Activated B cell treated with CpG ODN at 0.5 μM for 24 hours (primary cell): ENCODE measurements around the gene UTY. TPM values are rescaled to one million over a fixed set of nuclear protein-coding genes. Genes with fewer than 3 reads are reported as not detected.

Experiments used
- ATAC-seq: fragments of 200-7000 bp; cut with Tn5 transposase; one replicate; pipeline ENCODE4 v1.10.0; 2021; ENCODE audit warnings: low read depth, mild to moderate bottlenecking, moderate library complexity
- CTCF ChIA-PET: fragments of 350-600 bp; sonication (Branson Sonifier 250); formaldehyde crosslinking; loops from one replicate; lab custom pipeline; 2021; ENCODE audit warnings: antibody characterized with exemption; lab: Charles Lee
- POLR2A ChIA-PET: fragments of 350-600 bp; sonication (Branson Sonifier 250); formaldehyde crosslinking; loops from one replicate; lab custom pipeline; 2021; ENCODE audit warnings: antibody characterized with exemption; lab: Charles Lee
- DNase-seq: peaks from one replicate; pipeline ENCODE4 v3.0.0; 2022
- H3K27ac Mint-ChIP-seq: one replicate; pipeline ENCODE4 v1.8.0; 2020; ENCODE audit warnings: mixed read lengths
- H3K27me3 Mint-ChIP-seq: one replicate; pipeline ENCODE4 v1.8.0; 2021; ENCODE audit warnings: mixed read lengths
- H3K36me3 Mint-ChIP-seq: one replicate; pipeline ENCODE4 v1.8.0; 2021; ENCODE audit warnings: low read depth, mixed read lengths
- H3K4me1 Mint-ChIP-seq: one replicate; pipeline ENCODE4 v1.8.0; 2021; ENCODE audit warnings: mixed read lengths
- H3K4me3 Mint-ChIP-seq: one replicate; pipeline ENCODE4 v1.8.0; 2020; ENCODE audit warnings: mild to moderate bottlenecking, mixed read lengths
- H3K9me3 Mint-ChIP-seq: one replicate; pipeline ENCODE4 v1.8.0; 2020; ENCODE audit warnings: mixed read lengths
- CTCF ChIP-seq: fragments of 200-600 bp; IDR thresholded peaks from one replicate; pipeline ENCODE4 v1.8.0; 2022; ENCODE audit warnings: antibody characterized with exemption, mild to moderate bottlenecking
- intact Hi-C: fragments of 100-400 bp; cut with micrococcal nuclease; formaldehyde crosslinking; loops from one replicate; pipeline ENCODE4 v1.15.1; 2024
- total RNA-seq: library from RNA; stranded (reverse); gene quantifications from 2 replicates; pipeline ENCODE4 v1.2.3, GENCODE V29; 2022

The UTY gene
- total RNA-seq, 1 donor from 2014 or later: 65.0 TPM

- POLR2A ChIA-PET: interaction anchor here (1.1 kb wide), 1 partner anchor 12 kb away, joined by 3 read pairs; no protein-coding TSS in a partner anchor
- H3K27ac Mint-ChIP-seq: peak overlapping the region; percentile 87
- ATAC-seq (peak; percentile 47), DNase-seq (no peak)
- intact Hi-C loops: loop anchor here (1.0 to 10.0 kb wide), 4 partner anchors 46 to 466 kb away; partner anchors contain the start of genes DDX3Y and TMSB4Y
- CTCF ChIA-PET: no interaction called here
- no peaks in the 10 kb centered on the region for H3K9me3 Mint-ChIP-seq
- TF ChIP-seq CTCF: no peak
- H3K27me3 Mint-ChIP-seq: no peaks in the 10 kb centered on the region
- H3K36me3 Mint-ChIP-seq: peaks cover 4% of the 10 kb centered on the region
- peaks cover 36% of the 10 kb centered on the region for H3K4me1 Mint-ChIP-seq
- H3K4me3 Mint-ChIP-seq: peak overlapping the region; percentile 75
Observed at GRCh38 chrY:13370868-13371800, 108.7 kb downstream of the UTY start.

GRCh38 chrY:13370245-13370644 is 109.6 kb downstream of the UTY start:
- no peak for TF ChIP-seq CTCF
- DNase-seq (no peak), ATAC-seq (no peak)
- Mint-ChIP-seq H3K4me3 (peak overlapping the region; percentile 75), H3K27me3 (no peaks in the 10 kb centered on the region), H3K27ac (peak overlapping the region; percentile 87), H3K9me3 (no peaks in the 10 kb centered on the region), H3K4me1 (peaks cover 32% of the 10 kb centered on the region), H3K36me3 (peaks cover 7% of the 10 kb centered on the region)
- intact Hi-C loops: loop anchor here (1.0 to 10.0 kb wide), 4 partner anchors 47 to 465 kb away; partner anchors contain the start of genes DDX3Y and TMSB4Y
- CTCF ChIA-PET: no interaction called here
- POLR2A ChIA-PET: no interaction called here

- DNase-seq (no peak), ATAC-seq (no peak)
- peaks cover 31% of the 10 kb centered on the region for H3K4me1 Mint-ChIP-seq
- intact Hi-C loops: no loop called here
- no peak overlapping the region for H3K4me3 Mint-ChIP-seq
- TF ChIP-seq CTCF: no peak
- ChIA-PET POLR2A (no interaction called here), CTCF (interaction anchor here (0.7 to 1.5 kb wide), 2 partner anchors 25 to 340 kb away, joined by 3 to 4 read pairs; no protein-coding TSS in a partner anchor)
- H3K9me3 Mint-ChIP-seq: no peaks in the 10 kb centered on the region
- no peaks in the 10 kb centered on the region for H3K27me3 Mint-ChIP-seq
- peak overlapping the region; percentile 56 for H3K27ac Mint-ChIP-seq
- H3K36me3 Mint-ChIP-seq: peaks cover 7% of the 10 kb centered on the region
Observed at GRCh38 chrY:13368513-13368845, 111.4 kb downstream of the UTY start.

GRCh38 chrY:13363641-13364040 is 116.2 kb downstream of the UTY start:
- intact Hi-C loops: loop anchor here (5.0 kb wide), 1 partner anchor 34 kb away; no protein-coding TSS in a partner anchor
- peaks cover 13% of the 10 kb centered on the region for H3K36me3 Mint-ChIP-seq

More at GRCh38 chrY:13363641-13364040, 116.2 kb downstream of the UTY start:
- DNase-seq: no peak
- CTCF ChIA-PET: interaction anchor here (0.6 kb wide), 1 partner anchor 15 kb away, joined by 3 read pairs; no protein-coding TSS in a partner anchor
- Mint-ChIP-seq H3K27me3 (no peaks in the 10 kb centered on the region), H3K4me1 (peaks cover 30% of the 10 kb centered on the region), H3K4me3 (no peak overlapping the region), H3K9me3 (no peaks in the 10 kb centered on the region), H3K27ac (no peak overlapping the region)
- POLR2A ChIA-PET: no interaction called here
- no peak for TF ChIP-seq CTCF
- no peak for ATAC-seq
